Activated naive CD8-positive, alpha-beta T cell treated with anti-CD3 and anti-CD28 coated beads for 36 hours (primary cell): ENCODE data around the gene GUCY1A1. TPM values are rescaled to one million over a fixed set of nuclear protein-coding genes. Genes with fewer than 3 reads are reported as not detected.

Source experiments
- DNase-seq: peaks from one replicate; pipeline ENCODE4 v3.0.0; 2021
- H3K27ac Mint-ChIP-seq: one replicate; pipeline ENCODE4 v1.8.0; 2022; ENCODE audit warnings: mild to moderate bottlenecking, moderate library complexity, mixed read lengths
- H3K27me3 Mint-ChIP-seq: one replicate; pipeline ENCODE4 v1.8.0; 2022; ENCODE audit warnings: mild to moderate bottlenecking, mixed read lengths
- H3K36me3 Mint-ChIP-seq: one replicate; pipeline ENCODE4 v1.8.0; 2021; ENCODE audit warnings: mild to moderate bottlenecking, mixed read lengths
- H3K4me1 Mint-ChIP-seq: one replicate; pipeline ENCODE4 v1.8.0; 2021; ENCODE audit warnings: mixed read lengths
- H3K4me3 Mint-ChIP-seq: one replicate; pipeline ENCODE4 v1.8.0; 2022; ENCODE audit warnings: mild to moderate bottlenecking, moderate library complexity, mixed read lengths
- H3K9me3 Mint-ChIP-seq: one replicate; pipeline ENCODE4 v1.8.0; 2022; ENCODE audit warnings: mixed read lengths
- total RNA-seq, 2 experiments: library from RNA; stranded (reverse); gene quantifications; one replicate each; pipeline ENCODE4 v1.2.3, GENCODE V29; 2021

The GUCY1A1 gene
- total RNA-seq, 2 experiments from 2014 or later = 0.04 to 0.14 TPM

DNA sequence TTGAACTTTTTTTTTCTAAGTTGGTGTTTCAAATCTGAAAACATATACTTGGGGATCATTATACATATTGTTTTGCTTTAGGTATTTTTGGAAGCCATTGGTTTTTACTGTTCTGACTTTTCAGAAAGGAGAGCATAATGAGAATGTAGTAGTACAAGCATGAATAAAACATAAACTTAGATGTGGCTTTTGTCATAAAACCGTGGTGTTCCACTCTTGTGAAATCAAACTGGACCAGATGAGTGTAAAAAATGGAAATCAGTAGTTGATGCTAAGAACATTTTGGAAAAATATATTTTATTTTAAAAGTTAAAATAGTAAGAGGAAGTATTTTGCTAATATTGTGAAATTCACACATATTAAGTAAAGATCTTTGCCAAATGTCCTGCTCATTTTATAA is 29.6 kb downstream of the GUCY1A1 start:
- H3K27me3 Mint-ChIP-seq = peaks cover 8% of the 10 kb centered on the region
- no peak overlapping the region for H3K27ac Mint-ChIP-seq
- DNase-seq = no peak
- H3K4me1 Mint-ChIP-seq = no peaks in the 10 kb centered on the region
- H3K4me3 Mint-ChIP-seq = no peak overlapping the region
- H3K9me3 Mint-ChIP-seq = peaks cover 3% of the 10 kb centered on the region
- H3K36me3 Mint-ChIP-seq = no peaks in the 10 kb centered on the region

- H3K27me3 Mint-ChIP-seq = peaks cover 8% of the 10 kb centered on the region
- no peak overlapping the region for H3K4me3 Mint-ChIP-seq
- H3K4me1 Mint-ChIP-seq = no peaks in the 10 kb centered on the region
- H3K9me3 Mint-ChIP-seq = peaks cover 3% of the 10 kb centered on the region
- H3K36me3 Mint-ChIP-seq = no peaks in the 10 kb centered on the region
- no peak for DNase-seq
- H3K27ac Mint-ChIP-seq = no peak overlapping the region
Observed at GRCh38 chr4:155696726-155697125, 30.1 kb downstream of the GUCY1A1 start.

GRCh38 chr4:155701827-155702226 is 35.2 kb downstream of the GUCY1A1 start:
- Mint-ChIP-seq H3K27me3 (peaks cover 10% of the 10 kb centered on the region), H3K9me3 (peaks cover 3% of the 10 kb centered on the region), H3K4me3 (no peak overlapping the region), H3K4me1 (no peaks in the 10 kb centered on the region), H3K36me3 (no peaks in the 10 kb centered on the region), H3K27ac (no peak overlapping the region)
- no peak for DNase-seq

- no peak overlapping the region for H3K27ac Mint-ChIP-seq
- H3K9me3 Mint-ChIP-seq = peaks cover under 1% of the 10 kb centered on the region
- peaks cover 6% of the 10 kb centered on the region for H3K27me3 Mint-ChIP-seq
- no peaks in the 10 kb centered on the region for H3K36me3 Mint-ChIP-seq
- no peak for DNase-seq
- H3K4me3 Mint-ChIP-seq = no peak overlapping the region
- H3K4me1 Mint-ChIP-seq = no peaks in the 10 kb centered on the region
Observed at GRCh38 chr4:155703486-155704247, 37.0 kb downstream of the GUCY1A1 start.

GRCh38 chr4:155704841-155705404 is 38.3 kb downstream of the GUCY1A1 start:
- DNase-seq = no peak
- H3K4me1 Mint-ChIP-seq = no peaks in the 10 kb centered on the region
- no peaks in the 10 kb centered on the region for H3K9me3 Mint-ChIP-seq
- no peak overlapping the region for H3K27ac Mint-ChIP-seq
- H3K4me3 Mint-ChIP-seq = no peak overlapping the region
- peaks cover 7% of the 10 kb centered on the region for H3K27me3 Mint-ChIP-seq
- no peaks in the 10 kb centered on the region for H3K36me3 Mint-ChIP-seq

DNA sequence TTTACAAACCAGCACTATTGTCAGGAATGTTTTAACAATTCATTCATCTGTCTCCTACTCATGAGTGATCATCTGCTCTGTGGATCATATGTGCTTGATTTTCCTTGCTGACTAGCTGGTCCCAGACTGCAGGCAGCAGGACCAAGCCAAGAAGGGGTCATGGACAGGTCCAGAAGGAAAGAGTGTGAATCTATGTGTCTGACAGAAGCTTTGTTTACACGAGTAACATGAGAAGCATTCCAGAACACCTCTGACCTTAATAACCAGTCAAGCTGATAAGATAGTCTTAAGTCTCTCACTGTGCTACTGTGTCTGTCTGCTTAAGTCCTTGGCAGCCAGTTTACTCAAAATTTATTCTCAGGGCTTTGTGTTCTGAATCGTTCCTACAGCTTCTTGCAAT is 39.0 kb downstream of the GUCY1A1 start:
- Mint-ChIP-seq H3K27me3 (peaks cover 11% of the 10 kb centered on the region), H3K4me1 (no peaks in the 10 kb centered on the region), H3K4me3 (no peak overlapping the region), H3K9me3 (no peaks in the 10 kb centered on the region), H3K27ac (no peak overlapping the region), H3K36me3 (no peaks in the 10 kb centered on the region)
- no peak for DNase-seq

DNA sequence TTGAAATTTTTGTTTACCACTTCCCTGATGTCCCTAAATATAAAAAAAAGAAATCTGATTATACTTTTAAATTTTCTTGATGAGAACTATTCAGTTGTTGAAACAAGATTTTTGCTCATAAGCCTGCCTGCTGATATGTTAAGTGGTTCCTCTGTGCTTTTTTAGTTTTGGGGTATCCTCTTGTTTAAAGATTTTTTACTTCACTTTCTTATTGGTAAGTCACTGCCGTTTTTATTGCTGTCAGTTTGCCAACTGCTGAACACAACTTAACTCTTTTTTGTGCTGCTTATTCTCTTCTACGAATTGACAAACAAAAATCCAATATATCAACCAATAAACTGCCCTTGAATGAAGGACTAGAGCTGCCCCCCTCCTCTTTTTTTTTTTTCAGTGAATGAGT is 39.5 kb downstream of the GUCY1A1 start:
- Mint-ChIP-seq H3K36me3 (no peaks in the 10 kb centered on the region), H3K27me3 (peaks cover 11% of the 10 kb centered on the region), H3K4me1 (no peaks in the 10 kb centered on the region), H3K4me3 (no peak overlapping the region), H3K27ac (no peak overlapping the region), H3K9me3 (no peaks in the 10 kb centered on the region)
- DNase-seq = no peak

DNA sequence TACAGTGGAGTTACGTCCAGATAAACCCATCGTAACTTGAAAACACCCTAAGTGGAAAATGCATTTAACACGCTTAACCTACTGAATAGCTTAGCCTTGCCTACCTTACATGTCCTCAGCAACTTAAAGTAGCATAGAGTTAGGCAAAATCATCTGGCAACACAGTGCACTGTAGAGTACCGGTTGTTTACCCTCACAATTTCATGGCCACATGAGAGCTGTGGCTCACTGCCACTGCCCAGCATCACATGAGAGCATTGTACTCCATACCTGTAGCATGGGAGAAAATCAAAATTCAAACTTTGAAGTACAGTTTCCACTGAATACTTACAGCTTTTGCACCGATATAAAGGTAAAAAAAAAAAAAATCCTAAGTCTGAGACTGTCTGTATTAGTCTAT is 40.6 kb downstream of the GUCY1A1 start:
- H3K36me3 Mint-ChIP-seq = no peaks in the 10 kb centered on the region
- no peak overlapping the region for H3K27ac Mint-ChIP-seq
- no peaks in the 10 kb centered on the region for H3K4me1 Mint-ChIP-seq
- H3K4me3 Mint-ChIP-seq = no peak overlapping the region
- H3K9me3 Mint-ChIP-seq = no peaks in the 10 kb centered on the region
- no peak for DNase-seq
- peaks cover 6% of the 10 kb centered on the region for H3K27me3 Mint-ChIP-seq

- Mint-ChIP-seq H3K9me3 (no peaks in the 10 kb centered on the region), H3K27me3 (peaks cover 5% of the 10 kb centered on the region), H3K27ac (no peak overlapping the region), H3K4me3 (no peak overlapping the region), H3K36me3 (no peaks in the 10 kb centered on the region), H3K4me1 (no peaks in the 10 kb centered on the region)
- no peak for DNase-seq
Observed at GRCh38 chr4:155708782-155709181, 42.1 kb downstream of the GUCY1A1 start.

DNA sequence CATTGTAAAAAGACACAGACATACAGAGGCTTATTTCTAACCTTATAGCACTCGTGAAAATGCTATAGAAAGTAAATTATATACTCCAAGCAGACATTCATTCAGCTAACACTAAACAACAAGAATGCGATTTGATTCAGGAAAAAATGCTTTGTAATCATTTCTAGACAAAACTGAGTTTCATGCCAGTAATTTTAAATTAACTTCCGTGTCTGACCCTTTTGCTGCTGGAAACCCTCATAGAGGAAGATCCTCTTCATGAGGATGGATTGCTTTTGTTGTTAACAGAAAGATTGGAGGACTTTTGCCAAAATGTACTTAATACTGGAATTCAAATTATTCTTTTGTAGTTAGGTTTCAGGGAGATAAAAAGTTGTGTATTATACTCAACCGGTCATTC is 43.3 kb downstream of the GUCY1A1 start:
- no peaks in the 10 kb centered on the region for H3K4me1 Mint-ChIP-seq
- no peak overlapping the region for H3K27ac Mint-ChIP-seq
- H3K27me3 Mint-ChIP-seq = peaks cover 5% of the 10 kb centered on the region
- H3K9me3 Mint-ChIP-seq = no peaks in the 10 kb centered on the region
- no peak for DNase-seq
- no peak overlapping the region for H3K4me3 Mint-ChIP-seq
- H3K36me3 Mint-ChIP-seq = no peaks in the 10 kb centered on the region

DNA sequence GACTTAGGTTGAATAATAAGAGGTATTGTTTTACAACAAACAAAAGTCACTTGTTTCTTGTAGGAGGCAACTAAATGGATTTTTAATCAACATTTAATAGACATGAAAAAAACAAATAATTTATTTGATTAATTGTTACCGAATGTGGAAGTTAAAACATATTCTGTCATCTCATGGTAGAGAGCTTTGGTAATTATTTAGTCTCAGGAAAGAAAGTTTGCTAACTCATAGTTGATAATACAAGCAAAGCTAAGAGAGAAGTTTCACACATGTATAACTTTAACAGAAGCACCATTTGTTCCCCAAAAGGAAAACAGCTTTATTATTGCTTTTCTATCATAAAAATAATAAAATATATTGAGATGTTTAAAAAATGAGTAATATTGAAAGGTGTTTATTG is 44.9 kb downstream of the GUCY1A1 start:
- DNase-seq = no peak
- Mint-ChIP-seq H3K9me3 (no peaks in the 10 kb centered on the region), H3K36me3 (no peaks in the 10 kb centered on the region), H3K4me1 (no peaks in the 10 kb centered on the region), H3K27ac (no peak overlapping the region), H3K4me3 (no peak overlapping the region), H3K27me3 (peaks cover 5% of the 10 kb centered on the region)

GRCh38 chr4:155712846-155713245 is 46.2 kb downstream of the GUCY1A1 start:
- Mint-ChIP-seq H3K4me3 (no peak overlapping the region), H3K27me3 (peaks cover 5% of the 10 kb centered on the region), H3K9me3 (no peaks in the 10 kb centered on the region), H3K27ac (no peak overlapping the region), H3K4me1 (no peaks in the 10 kb centered on the region), H3K36me3 (no peaks in the 10 kb centered on the region)
- DNase-seq = no peak

- Mint-ChIP-seq H3K4me3 (no peak overlapping the region), H3K36me3 (no peaks in the 10 kb centered on the region), H3K27me3 (peaks cover 5% of the 10 kb centered on the region), H3K9me3 (no peaks in the 10 kb centered on the region), H3K27ac (no peak overlapping the region), H3K4me1 (no peaks in the 10 kb centered on the region)
- no peak for DNase-seq
Observed at GRCh38 chr4:155713911-155714310, 47.3 kb downstream of the GUCY1A1 start.

DNA sequence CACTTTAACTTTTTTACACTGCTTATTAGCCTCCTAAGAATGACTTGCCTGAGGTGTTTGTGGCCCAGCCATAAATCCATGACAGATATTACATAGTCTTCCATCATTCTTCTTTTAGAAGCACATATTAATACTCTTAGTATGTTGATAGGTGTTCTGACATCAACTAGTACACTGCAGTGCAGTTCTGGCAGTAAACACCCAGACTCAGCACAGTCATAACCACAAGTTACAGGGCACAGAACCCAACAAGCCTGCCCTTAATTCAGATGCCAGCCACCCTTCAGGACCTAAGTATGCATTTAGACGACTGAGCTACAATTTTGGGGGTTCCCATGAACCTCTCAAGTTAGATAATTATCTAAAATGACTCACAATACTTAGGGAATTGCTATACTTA is 55.7 kb downstream of the GUCY1A1 start:
- H3K27ac Mint-ChIP-seq = no peak overlapping the region
- no peaks in the 10 kb centered on the region for H3K4me1 Mint-ChIP-seq
- H3K36me3 Mint-ChIP-seq = no peaks in the 10 kb centered on the region
- no peak overlapping the region for H3K4me3 Mint-ChIP-seq
- no peaks in the 10 kb centered on the region for H3K9me3 Mint-ChIP-seq
- H3K27me3 Mint-ChIP-seq = peaks cover 4% of the 10 kb centered on the region
- no peak for DNase-seq

- no peaks in the 10 kb centered on the region for H3K36me3 Mint-ChIP-seq
- H3K9me3 Mint-ChIP-seq = no peaks in the 10 kb centered on the region
- no peak overlapping the region for H3K27ac Mint-ChIP-seq
- DNase-seq = no peak
- peaks cover 4% of the 10 kb centered on the region for H3K27me3 Mint-ChIP-seq
- no peak overlapping the region for H3K4me3 Mint-ChIP-seq
- no peaks in the 10 kb centered on the region for H3K4me1 Mint-ChIP-seq
Observed at GRCh38 chr4:155722816-155723499, 56.3 kb downstream of the GUCY1A1 start.

DNA sequence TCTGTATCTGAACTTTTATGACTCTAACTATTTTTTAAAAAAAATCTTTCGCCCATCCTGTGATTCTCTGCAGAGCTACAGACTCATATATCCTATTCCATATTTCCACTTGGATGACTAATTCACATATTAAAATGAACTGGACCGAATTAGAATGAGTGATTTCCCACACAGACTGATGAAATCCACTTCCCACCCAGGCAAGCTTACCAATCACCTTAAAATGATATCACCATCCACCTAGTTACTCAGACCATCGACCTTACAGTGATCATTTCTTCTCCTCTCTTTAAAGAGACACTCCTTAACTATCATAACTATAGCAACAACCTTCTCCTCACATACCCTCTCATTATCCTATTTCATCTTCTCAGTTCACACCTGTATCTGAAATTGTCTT is 58.1 kb downstream of the GUCY1A1 start:
- no peak overlapping the region for H3K27ac Mint-ChIP-seq
- H3K4me1 Mint-ChIP-seq = no peaks in the 10 kb centered on the region
- no peak overlapping the region for H3K4me3 Mint-ChIP-seq
- DNase-seq = no peak
- no peaks in the 10 kb centered on the region for H3K9me3 Mint-ChIP-seq
- H3K27me3 Mint-ChIP-seq = peaks cover 4% of the 10 kb centered on the region
- no peaks in the 10 kb centered on the region for H3K36me3 Mint-ChIP-seq
